Mucosa of gallbladder (tissue), 1 donor: ENCODE data around the gene GLP2R. TPM values are rescaled to one million over a fixed set of nuclear protein-coding genes. Genes with fewer than 3 reads are reported as not detected.

ENCODE experiments used
- DNase-seq: peaks from one replicate; pipeline ENCODE4 v3.0.0-alpha.2; 2020; ENCODE audit warnings: low spot score
- total RNA-seq: library from RNA; stranded (reverse); gene quantifications from one replicate; pipeline ENCODE4 v1.2.1, GENCODE V29; 2021
- donor health status: DM: no; HTN: no; CAD: no.

The GLP2R gene
- total RNA-seq, 1 donor from 2014 or later = 23.5 TPM

DNA sequence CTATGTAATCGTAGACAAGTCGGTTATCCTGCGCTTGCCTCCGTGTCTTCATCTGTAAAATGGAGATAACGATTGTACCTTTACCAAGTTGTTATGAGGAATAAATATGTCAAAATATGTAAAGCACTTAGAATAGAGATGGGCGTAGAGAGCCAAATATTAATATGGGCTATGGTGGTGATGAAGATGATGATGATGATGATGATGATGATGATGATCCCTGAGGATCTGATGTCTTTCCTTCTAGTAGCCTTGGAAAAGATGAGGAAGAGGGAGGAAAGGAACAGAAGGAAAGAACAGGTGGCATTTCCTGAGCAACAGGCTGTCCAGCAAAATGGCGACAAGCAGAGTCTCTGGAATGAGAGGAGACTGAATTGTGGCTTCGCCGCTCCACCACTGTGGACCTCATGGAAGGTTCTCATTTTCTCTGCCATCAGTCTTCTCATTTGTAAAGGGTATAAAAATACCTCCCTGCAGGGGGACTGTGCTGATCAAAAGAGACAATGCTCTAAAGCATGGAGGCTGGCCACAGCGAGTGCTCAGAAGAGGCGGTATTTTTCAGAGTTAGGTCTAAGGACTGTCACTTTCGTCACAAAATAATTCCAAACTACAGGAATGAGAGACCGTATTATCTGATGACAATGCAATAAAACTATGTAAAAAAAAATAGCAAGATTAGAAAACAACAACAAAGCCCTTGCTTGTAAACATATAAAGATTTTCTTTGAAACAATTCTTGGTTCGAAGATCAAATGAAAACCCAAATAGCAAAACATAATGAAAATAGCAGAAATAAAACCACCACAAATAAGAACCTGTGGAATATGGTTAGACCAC is 96.5 kb downstream of the GLP2R start:
- DNase-seq = no peak

DNA sequence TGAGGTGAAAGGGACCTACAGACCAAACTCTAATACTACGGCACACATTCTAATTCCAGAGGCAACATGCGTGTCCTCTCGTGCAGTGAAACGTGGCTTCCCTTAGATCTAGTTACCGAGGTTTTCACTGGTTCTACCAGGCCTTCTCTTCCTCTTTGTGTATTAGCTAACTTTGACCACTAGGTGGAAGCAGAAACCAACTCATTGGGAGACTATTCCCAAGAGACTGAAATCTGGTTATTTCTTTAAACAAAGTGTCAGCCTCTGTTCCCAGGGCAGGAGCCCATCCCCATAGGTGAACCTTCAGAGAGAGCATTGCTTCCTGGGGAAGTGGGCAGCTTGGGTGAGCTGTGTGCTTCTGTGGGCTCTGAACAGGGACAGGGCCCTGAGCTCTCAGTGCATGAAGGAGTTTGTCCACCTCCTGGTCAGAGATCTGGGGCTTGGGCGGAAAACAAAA is 99.0 kb downstream of the GLP2R start:
- peak; percentile 19 for DNase-seq

DNA sequence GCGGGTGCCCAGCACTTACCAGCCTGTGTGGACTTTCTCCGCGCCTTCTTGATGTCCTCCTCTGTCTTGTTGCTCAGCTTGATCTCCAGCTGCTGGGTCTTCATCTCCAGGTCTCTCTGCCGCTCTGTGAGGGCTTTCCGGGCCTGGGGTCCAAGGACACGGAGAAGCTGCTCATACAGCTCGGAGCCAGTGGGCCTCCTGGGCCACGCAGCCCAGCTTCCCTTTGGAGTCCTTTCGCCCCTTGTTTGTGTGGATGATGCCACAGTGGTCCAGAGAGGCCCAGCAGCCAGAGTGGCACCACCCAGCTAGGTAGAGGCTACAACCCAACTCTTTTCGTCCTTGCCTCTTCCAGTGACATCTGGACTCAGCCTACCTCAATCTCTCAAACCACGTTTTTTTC is 99.7 kb downstream of the GLP2R start:
- DNase-seq = no peak

DNA sequence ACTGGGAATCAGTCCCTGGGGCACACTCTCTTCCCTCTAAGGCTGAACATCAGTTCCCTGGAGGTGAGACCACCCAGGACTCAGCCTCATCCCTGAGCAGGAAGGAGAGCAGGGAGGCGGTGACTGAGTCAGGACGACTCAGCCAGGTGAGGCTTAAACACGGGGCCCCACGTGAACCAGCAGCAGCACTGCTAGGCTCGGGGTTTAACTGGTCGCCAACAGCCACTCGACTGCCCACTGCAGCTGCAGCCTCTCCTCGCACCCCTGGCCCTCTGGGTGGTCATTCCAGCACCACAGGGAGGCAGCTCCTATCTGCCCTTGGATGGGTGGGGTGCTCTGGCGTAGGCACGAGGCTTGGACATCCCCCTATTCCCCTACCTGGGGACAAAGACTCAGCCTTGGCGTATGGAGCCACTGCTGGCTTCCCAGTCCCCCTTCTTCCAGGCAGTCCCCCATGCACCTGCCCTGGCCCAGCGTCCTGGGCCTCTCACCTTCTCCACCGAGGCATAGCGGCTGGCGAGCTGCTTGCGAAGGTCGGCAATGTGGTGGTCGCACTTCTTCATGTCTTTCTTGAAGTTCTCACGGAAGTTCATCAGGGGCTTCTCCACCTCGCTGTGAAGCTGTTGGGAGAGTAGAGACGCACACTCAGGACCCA is 100.6 kb downstream of the GLP2R start:
- DNase-seq = no peak

DNA sequence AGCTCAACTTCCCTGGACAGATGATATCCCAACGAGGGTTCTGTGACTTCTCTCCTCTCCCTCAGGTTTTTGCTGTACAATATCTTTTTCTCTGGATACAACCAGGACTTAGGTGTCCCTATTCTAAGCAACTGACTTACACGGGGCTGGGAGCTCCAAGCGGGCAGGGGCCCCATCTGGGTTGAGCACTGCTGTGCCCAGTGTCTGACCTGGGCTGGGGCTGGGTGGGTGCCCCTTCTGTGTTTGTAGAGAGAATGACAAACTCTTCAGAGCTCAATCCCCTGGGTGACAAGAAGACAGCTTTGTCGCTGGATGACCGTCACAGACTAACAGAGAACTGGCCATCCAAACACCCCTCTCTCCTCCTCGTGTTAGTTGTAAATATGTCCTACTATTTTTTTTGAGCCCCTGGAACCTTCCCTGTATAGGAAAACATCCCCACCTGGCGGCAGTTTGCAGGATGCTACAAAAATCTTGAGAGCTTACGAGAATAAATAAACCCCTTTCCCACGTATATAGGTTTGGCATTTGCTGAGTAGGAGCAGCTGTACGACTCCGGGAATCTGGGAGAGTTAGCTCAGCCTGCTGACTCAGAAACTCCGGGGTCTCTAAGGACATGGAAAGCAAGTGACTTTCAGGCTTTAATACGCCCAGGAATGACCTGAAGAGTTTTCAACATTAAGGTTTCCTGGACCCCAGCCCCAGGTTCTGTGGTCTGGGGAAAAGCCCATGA is 103.0 kb downstream of the GLP2R start:
- DNase-seq = no peak

DNA sequence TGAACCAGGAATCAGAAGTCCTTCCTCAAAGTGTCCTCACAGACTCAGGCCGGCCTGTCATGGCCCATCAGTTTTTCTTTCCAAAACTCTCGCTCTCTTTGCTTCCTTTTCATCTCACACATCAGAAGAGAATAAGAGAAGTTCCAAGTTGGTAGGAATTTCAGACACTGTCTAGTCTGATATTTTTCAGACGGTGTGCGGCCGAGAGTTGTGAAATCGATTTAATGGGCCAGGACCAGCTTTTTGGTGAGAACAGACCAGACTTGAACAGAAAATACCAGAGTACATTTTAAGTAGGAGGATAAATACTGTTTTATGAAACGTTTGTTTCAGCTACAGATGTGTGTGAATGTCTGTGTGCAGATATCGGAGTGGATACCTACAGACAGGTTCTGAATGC is 104.1 kb downstream of the GLP2R start:
- DNase-seq = no peak

DNA sequence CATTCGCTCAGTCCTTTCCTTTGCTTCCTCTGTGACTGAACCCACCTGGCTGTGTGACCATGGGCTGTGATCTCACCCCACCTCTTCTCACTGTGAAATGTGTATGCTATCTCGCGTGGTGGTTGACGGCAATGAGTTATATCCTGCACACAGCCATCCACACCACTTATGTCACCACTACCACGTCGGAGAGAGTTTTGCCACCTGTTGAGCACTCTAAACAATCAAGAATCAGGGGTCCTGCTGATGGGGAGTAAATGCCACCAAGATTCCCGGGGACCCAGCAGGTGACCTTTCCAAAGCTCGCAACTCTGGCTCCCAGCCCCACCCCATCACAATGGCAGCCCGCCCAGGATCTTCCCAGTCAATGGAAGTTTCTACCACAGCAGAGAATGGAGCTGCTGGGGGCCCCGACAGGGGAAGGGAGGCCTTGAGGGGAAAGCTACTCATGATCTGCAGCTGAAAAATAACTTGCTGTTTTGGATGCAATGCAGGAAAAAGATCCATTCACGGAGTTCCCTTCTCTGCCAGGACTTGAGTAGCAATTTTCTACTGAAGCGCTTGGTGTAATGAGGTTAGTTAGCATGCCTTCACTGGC is 105.5 kb downstream of the GLP2R start:
- DNase-seq = no peak

DNA sequence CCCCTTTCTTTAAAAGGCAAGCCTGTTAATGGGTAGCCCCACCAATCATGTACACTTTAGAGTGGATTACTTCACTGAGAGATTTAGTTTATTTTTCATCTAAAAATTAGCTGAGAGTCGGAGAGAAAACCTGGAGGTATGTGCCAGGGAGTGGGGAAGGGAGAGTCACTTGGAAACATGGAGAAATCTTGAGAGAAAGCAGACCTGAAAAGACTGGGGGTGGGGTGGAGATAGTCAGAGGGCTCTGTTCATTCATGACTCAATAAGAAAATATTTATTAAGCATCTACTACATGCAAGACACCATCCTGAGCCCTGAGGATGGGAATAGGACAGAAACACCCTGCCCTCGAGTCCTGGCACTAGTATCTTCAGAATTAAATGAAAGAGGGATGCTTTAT is 106.8 kb downstream of the GLP2R start:
- no peak for DNase-seq

DNA sequence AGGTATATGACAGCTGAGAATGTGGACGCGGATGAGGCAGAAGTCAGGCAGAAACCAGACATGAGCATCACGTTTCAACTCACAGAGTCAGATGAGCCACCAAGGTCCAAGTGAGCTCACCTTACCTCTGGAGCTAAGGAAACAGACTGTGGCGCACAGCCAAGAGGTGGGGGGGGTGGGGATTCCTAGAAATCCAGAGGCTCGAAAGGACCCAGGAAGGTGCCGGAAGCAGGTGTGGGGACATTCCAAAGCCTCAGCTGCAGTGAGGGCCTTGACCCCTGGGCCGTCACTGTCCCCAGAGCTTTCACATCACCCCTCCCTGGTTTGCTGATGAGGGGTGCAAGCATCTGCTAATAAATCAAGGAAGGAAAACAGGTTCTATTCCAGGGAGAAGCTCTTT is 108.6 kb downstream of the GLP2R start:
- no peak for DNase-seq

DNA sequence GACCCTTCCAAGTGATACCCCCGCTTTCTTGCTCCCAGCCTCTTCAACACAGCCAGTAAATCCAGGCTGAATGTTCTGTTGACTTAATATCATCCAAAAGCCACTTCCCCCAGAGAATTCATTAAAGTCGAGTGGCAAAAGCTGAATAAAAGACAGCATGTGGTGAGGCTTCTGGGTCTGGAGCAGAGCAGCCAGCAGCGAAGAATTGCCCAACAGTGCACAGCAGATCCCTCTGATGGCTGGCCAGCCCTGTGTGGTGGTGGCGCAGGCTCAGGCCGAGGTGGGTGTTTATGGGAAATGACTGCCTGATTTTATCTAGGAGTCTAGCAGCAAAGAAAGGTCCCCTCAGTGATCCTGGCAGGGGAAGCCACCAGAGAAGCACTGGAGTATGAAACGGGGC is 109.7 kb downstream of the GLP2R start:
- DNase-seq = no peak

DNA sequence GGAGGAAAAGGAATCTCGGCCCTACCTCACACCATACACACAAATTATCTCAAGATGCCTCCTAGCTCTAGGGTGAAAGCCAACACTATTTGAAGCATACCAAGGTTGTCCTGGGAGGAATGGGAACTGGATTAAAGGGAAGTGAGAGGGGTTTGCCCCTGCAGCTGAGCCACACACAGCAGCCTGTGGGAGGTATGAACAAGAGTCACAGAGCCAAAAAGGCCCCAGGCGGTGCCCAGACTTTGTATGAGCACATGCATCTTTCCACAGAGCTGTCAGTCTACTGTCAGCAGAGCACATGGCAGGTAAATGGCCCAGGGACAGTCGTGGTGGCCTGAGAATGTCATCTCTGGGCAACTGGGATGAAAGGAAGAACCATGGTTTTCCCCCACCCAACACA is 110.4 kb downstream of the GLP2R start:
- DNase-seq = no peak

DNA sequence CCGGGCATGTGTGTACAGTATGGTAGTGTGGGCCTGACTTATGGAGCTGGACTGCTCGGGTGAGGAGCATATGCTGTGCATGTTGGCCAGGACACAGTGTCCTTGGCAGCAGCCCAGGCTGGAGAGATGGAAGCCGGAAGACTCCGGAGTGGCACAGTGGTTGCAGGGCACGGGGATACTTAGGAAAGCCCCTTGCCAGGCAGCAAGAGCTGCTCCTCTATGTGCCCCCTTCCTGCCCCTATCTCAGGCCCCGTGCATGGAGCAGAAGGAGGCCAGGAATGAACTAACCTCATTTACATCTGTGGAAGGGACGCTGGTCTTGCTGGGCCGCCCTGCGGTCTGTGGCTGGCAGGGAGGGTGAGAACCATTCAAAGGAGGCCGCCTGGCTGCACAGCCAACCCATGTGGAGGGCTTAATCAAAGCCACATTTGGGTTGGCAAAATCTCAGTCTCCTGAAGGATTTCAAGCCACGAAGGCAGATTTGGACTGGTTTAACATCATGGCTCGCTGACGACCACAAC is 111.6 kb downstream of the GLP2R start:
- peak; percentile 33 for DNase-seq

DNA sequence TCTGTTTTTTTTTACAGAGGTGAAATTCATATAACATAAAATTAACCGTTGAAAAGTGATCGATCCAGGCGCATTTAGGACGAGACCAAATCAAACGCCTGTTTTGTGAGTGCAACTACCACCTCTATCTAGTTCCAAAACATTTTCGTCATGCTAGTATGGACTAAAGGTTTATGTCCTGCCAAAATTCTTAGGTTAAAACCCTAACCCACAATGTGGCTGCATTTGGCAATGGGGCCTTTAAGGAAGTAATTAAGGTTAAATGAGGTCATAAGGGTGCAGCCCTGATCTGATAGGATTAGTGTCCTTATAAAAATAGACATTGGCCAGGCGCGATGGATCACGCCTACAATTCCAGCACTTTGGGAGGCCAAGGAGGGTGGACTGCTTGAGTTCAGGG is 112.2 kb downstream of the GLP2R start:
- no peak for DNase-seq

DNA sequence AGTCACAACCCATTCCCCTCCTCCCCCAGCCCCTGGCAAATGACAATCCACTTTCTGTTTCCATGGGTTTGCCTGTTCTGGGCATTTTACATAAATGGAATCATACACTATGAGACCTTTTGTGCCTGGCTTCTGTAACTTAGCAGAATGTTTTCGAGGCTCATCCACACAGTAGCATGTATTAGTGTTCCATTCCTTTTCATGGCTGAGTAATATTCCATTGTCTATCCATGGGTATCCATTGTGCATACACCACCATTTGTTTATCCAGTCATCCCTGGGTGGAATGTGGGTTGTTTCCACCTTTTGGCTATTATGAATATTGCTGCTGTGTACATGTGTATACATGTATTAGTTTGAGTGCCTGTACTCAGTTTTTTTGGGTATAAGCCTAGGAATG is 113.0 kb downstream of the GLP2R start:
- DNase-seq = no peak

DNA sequence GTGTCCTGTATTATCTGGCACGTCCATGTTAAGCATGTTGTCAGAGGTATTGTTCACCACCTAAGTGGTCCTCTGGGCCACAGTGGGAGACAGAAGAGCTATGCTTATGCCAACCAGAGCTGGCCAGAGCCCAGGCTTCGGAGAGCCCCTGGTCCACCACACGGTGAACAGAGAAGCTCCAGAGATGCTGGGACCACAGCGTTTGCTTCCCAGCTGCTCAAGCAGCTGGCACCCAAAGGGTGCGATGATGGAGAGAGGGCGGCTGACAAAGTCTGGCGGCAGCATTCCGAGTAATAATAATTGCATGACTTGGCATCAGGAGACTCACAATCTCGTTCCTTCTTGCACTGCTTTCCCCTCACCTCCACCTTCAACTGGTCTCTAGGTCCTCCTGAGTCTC is 115.1 kb downstream of the GLP2R start:
- no peak for DNase-seq

DNA sequence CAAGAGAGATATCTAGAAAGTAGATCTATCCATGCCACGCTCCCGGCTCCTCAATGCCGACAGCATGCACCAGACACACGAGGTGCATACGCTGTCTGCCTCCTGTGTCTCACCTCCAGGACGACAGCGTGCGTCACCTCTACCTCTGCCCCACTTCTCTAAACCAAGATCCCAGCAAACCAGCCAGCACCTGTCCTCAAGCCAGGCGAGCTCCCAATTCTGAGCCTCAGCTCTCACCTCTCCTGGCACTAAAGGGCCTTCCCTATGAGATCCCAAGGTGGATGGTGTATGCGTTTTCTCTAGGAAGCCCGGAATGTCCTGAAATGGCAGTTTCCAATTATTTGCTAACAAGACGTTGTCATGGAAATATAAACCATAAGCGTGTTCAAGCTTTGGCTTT is 115.6 kb downstream of the GLP2R start:
- DNase-seq = no peak

Other genes with a start within 250 kb of the GLP2R start
- not detected for gene CFAP52, start 249.3 kb upstream of the GLP2R start, total RNA-seq
- 8.2 TPM for gene USP43, start 180.4 kb upstream of the GLP2R start, total RNA-seq
- not detected for gene DHRS7C, start 34.3 kb upstream of the GLP2R start, total RNA-seq
- not detected for gene GSG1L2, start 3.8 kb upstream of the GLP2R start, total RNA-seq
- 0.20 TPM for gene RCVRN, start 79.3 kb downstream of the GLP2R start, total RNA-seq